GM12878 (cell line): Measurements from ENCODE around the gene LTBP3. TPM values are rescaled to one million over a fixed set of nuclear protein-coding genes. Genes with fewer than 3 reads are reported as not detected.
A peak's percentile ranks its signal among the peaks of the same experiment; 100 is the strongest.

Source experiments
- CEBPB ChIP-seq, 2 experiments: fragments of 150-350 bp in 1 of 2; IDR thresholded peaks; 2 replicates each; pipeline ENCODE4 v1.6.1; 2012 to 2014; ENCODE audit warnings: low read depth in 2 of 2, low read length in 2 of 2, borderline replicate concordance in 1 of 2, inconsistent platforms in 1 of 2
- EED ChIP-seq: sonication (generic); IDR thresholded peaks from 2 replicates; pipeline ENCODE4 v1.6.1; 2016; ENCODE audit warnings: antibody characterized with exemption, low read depth
- EP300 ChIP-seq, 2 experiments: fragments of 150-350 bp in 1 of 2; IDR thresholded peaks; 2 replicates each; pipeline ENCODE4 v1.6.1; 2011 to 2012; ENCODE audit warnings: low read depth in 2 of 2, low read length in 2 of 2, borderline replicate concordance in 1 of 2, improper control_type of control experiment in 1 of 2, inconsistent platforms in 1 of 2; ENCODE audit not compliant: control insufficient read depth in 1 of 2
- ETV6 ChIP-seq, 2 experiments: fragments of 450-650 bp in 1 of 2; IDR thresholded peaks in 1 of 2; conservative IDR thresholded peaks in 1 of 2; 2 replicates each; pipeline ENCODE4 v1.6.1; 2014; ENCODE audit warnings: antibody characterized with exemption in 1 of 2, borderline replicate concordance in 1 of 2, low read depth in 1 of 2, mild to moderate bottlenecking in 1 of 2, moderate library complexity in 1 of 2
- HCFC1 ChIP-seq: fragments of 150-350 bp; IDR thresholded peaks from 2 replicates; pipeline ENCODE4 v1.6.1; 2014; ENCODE audit warnings: low read length
- HDAC6 ChIP-seq: fragments of 200-600 bp; sonication (generic); IDR thresholded peaks from one replicate; pipeline ENCODE4 v1.8.0; 2017; ENCODE audit warnings: antibody characterized with exemption; ENCODE audit not compliant: unreplicated experiment
- JUNB ChIP-seq: IDR thresholded peaks from 2 replicates; pipeline ENCODE4 v1.6.1; 2016; ENCODE audit warnings: antibody characterized with exemption, mild to moderate bottlenecking
- KDM1A ChIP-seq: fragments of 200-600 bp; sonication (generic); IDR thresholded peaks from 2 replicates; pipeline ENCODE4 v1.6.1; 2016; ENCODE audit warnings: borderline replicate concordance
- NRF1 ChIP-seq: conservative IDR thresholded peaks from 2 replicates; pipeline ENCODE4 v1.6.1; 2011; ENCODE audit warnings: mild to moderate bottlenecking, low read depth, low read length, improper control_type of control experiment
- POLR2A ChIP-seq: IDR thresholded peaks from 2 replicates; pipeline ENCODE4 v1.6.1; 2011; ENCODE audit warnings: low read depth, mild to moderate bottlenecking, low read length
- POLR2AphosphoS5 ChIP-seq: IDR thresholded peaks from 2 replicates; pipeline ENCODE4 v1.6.1; 2011; ENCODE audit warnings: mild to moderate bottlenecking, low read length, inconsistent platforms
- RAD51 ChIP-seq: fragments of 450-650 bp; IDR thresholded peaks from 2 replicates; pipeline ENCODE4 v1.6.1; 2016; ENCODE audit warnings: moderate library complexity, mild to moderate bottlenecking, inconsistent platforms
- SMAD5 ChIP-seq: IDR thresholded peaks from 2 replicates; pipeline ENCODE4 v1.6.1; 2016; ENCODE audit warnings: antibody characterized with exemption, low read depth
- SREBF2 ChIP-seq: IDR thresholded peaks from 2 replicates; pipeline ENCODE4 v1.6.1; 2012; ENCODE audit warnings: mild to moderate bottlenecking, low read length
- SRF ChIP-seq, 2 experiments: IDR thresholded peaks; 2 replicates each; pipeline ENCODE4 v1.6.1; 2011; ENCODE audit warnings: low read depth in 2 of 2, low read length in 2 of 2, mild to moderate bottlenecking in 1 of 2, moderate library complexity in 1 of 2
- SUZ12 ChIP-seq: fragments of 200-600 bp; sonication (generic); IDR thresholded peaks from one replicate; pipeline ENCODE4 v1.6.1; 2018; ENCODE audit warnings: antibody characterized with exemption, mild to moderate bottlenecking; ENCODE audit not compliant: unreplicated experiment
- TBL1XR1 ChIP-seq: IDR thresholded peaks from 2 replicates; pipeline ENCODE4 v1.6.1; 2012; ENCODE audit warnings: low read depth, low read length, improper control_type of control experiment
- ZNF24 ChIP-seq: fragments of 450-650 bp; IDR thresholded peaks from 2 replicates; pipeline ENCODE4 v1.6.1; 2017; ENCODE audit warnings: antibody characterized with exemption, mild to moderate bottlenecking
- polyA plus RNA-seq, 11 experiments: library from polyadenylated mRNA; depleted of rRNA in 4 of 11; unstranded in 6 of 11; stranded (reverse) in 5 of 11; fragments of >200 nt; fragmentation: Nextera tagmentation in 4 of 11; fragmentation: Illumina TruSeq in 1 of 11; extraction: Ambion mirVana in 4 of 11; extraction: Trizol in 1 of 11; gene quantifications; 1 replicate in 1 of 11; 2 replicates in 10 of 11; pipeline versions ENCODE4 v1.2.1 to v1.2.3, GENCODE V29; 2011 to 2016; ENCODE audit warnings: inconsistent platforms in 2 of 11, missing spikeins in 2 of 11, low read depth in 1 of 11
- total RNA-seq, 4 experiments: library from RNA; depleted of rRNA in 3 of 4; stranded (reverse); fragments of >200 nt in 3 of 4; fragmentation: Illumina TruSeq in 1 of 4; extraction: Trizol in 1 of 4; gene quantifications; 2 replicates each; pipeline versions ENCODE4 v1.2.1 to v1.2.3, GENCODE V29; 2013 to 2021
- TF ChIP-seq, protein P1 (sequence below): fragments of 450-650 bp; IDR thresholded peaks from 2 replicates; pipeline ENCODE4 v1.6.1; 2016; ENCODE audit warnings: mild to moderate bottlenecking, moderate library complexity, borderline replicate concordance
- TF ChIP-seq, protein P2 (sequence below): fragments of 450-650 bp; IDR thresholded peaks from 2 replicates; pipeline ENCODE4 v1.6.1; 2017; ENCODE audit warnings: borderline replicate concordance
- TF ChIP-seq, protein P3 (sequence below): IDR thresholded peaks from 2 replicates; pipeline ENCODE4 v1.6.1; 2011; ENCODE audit warnings: borderline replicate concordance, low read depth, mild to moderate bottlenecking, moderate library complexity, mixed read lengths, low read length; ENCODE audit not compliant: insufficient read depth; ENCODE audit errors: extremely low read length
- TF ChIP-seq, protein P4 (sequence below): fragments of 450-650 bp; IDR thresholded peaks from 2 replicates; pipeline ENCODE4 v1.6.1; 2016; ENCODE audit warnings: mild to moderate bottlenecking

Gene LTBP3
- total and polyA plus RNA-seq, 10 of the 15 experiments (the other 5 are each of a cell fraction or from before 2014, with no cell fraction given), result 2.2 to 12.2 (median 6.2) TPM; not detected in 2

DNA sequence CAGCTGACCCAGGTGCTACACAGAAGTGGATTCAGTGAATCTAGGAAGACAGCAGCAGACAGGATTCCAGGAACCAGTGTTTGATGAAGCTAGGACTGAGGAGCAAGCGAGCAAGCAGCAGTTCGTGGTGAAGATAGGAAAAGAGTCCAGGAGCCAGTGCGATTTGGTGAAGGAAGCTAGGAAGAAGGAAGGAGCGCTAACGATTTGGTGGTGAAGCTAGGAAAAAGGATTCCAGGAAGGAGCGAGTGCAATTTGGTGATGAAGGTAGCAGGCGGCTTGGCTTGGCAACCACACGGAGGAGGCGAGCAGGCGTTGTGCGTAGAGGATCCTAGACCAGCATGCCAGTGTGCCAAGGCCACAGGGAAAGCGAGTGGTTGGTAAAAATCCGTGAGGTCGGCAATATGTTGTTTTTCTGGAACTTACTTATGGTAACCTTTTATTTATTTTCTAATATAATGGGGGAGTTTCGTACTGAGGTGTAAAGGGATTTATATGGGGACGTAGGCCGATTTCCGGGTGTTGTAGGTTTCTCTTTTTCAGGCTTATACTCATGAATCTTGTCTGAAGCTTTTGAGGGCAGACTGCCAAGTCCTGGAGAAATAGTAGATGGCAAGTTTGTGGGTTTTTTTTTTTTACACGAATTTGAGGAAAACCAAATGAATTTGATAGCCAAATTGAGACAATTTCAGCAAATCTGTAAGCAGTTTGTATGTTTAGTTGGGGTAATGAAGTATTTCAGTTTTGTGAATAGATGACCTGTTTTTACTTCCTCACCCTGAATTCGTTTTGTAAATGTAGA, 57.6 kb downstream of the LTBP3 start (continued):
- TF ChIP-seq, protein P1, sequence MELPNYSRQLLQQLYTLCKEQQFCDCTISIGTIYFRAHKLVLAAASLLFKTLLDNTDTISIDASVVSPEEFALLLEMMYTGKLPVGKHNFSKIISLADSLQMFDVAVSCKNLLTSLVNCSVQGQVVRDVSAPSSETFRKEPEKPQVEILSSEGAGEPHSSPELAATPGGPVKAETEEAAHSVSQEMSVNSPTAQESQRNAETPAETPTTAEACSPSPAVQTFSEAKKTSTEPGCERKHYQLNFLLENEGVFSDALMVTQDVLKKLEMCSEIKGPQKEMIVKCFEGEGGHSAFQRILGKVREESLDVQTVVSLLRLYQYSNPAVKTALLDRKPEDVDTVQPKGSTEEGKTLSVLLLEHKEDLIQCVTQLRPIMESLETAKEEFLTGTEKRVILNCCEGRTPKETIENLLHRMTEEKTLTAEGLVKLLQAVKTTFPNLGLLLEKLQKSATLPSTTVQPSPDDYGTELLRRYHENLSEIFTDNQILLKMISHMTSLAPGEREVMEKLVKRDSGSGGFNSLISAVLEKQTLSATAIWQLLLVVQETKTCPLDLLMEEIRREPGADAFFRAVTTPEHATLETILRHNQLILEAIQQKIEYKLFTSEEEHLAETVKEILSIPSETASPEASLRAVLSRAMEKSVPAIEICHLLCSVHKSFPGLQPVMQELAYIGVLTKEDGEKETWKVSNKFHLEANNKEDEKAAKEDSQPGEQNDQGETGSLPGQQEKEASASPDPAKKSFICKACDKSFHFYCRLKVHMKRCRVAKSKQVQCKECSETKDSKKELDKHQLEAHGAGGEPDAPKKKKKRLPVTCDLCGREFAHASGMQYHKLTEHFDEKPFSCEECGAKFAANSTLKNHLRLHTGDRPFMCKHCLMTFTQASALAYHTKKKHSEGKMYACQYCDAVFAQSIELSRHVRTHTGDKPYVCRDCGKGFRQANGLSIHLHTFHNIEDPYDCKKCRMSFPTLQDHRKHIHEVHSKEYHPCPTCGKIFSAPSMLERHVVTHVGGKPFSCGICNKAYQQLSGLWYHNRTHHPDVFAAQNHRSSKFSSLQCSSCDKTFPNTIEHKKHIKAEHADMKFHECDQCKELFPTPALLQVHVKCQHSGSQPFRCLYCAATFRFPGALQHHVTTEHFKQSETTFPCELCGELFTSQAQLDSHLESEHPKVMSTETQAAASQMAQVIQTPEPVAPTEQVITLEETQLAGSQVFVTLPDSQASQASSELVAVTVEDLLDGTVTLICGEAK, result no peak
- TF ChIP-seq, protein P2, sequence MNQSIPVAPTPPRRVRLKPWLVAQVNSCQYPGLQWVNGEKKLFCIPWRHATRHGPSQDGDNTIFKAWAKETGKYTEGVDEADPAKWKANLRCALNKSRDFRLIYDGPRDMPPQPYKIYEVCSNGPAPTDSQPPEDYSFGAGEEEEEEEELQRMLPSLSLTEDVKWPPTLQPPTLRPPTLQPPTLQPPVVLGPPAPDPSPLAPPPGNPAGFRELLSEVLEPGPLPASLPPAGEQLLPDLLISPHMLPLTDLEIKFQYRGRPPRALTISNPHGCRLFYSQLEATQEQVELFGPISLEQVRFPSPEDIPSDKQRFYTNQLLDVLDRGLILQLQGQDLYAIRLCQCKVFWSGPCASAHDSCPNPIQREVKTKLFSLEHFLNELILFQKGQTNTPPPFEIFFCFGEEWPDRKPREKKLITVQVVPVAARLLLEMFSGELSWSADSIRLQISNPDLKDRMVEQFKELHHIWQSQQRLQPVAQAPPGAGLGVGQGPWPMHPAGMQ, result no peak
- TF ChIP-seq POLR2A, result peak; percentile 96
- TF ChIP-seq, protein P3, sequence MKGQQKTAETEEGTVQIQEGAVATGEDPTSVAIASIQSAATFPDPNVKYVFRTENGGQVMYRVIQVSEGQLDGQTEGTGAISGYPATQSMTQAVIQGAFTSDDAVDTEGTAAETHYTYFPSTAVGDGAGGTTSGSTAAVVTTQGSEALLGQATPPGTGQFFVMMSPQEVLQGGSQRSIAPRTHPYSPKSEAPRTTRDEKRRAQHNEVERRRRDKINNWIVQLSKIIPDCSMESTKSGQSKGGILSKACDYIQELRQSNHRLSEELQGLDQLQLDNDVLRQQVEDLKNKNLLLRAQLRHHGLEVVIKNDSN, result no peak
- TF ChIP-seq NRF1, result no peak
- no peak for TF ChIP-seq EP300 (IDR thresholded peaks at IDR 0.05; ENCODE audit: borderline replicate concordance in 1 of 2, control insufficient read depth in 1 of 2, low read depth in 2 of 2, low read length in 2 of 2)
- TF ChIP-seq, protein P4, sequence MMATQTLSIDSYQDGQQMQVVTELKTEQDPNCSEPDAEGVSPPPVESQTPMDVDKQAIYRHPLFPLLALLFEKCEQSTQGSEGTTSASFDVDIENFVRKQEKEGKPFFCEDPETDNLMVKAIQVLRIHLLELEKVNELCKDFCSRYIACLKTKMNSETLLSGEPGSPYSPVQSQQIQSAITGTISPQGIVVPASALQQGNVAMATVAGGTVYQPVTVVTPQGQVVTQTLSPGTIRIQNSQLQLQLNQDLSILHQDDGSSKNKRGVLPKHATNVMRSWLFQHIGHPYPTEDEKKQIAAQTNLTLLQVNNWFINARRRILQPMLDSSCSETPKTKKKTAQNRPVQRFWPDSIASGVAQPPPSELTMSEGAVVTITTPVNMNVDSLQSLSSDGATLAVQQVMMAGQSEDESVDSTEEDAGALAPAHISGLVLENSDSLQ, result peak; percentile 9; the same call in 1 of the 2 replicates
- peak; percentile 99 for TF ChIP-seq POLR2AphosphoS5
- TF ChIP-seq KDM1A, result no peak
- TF ChIP-seq SRF (IDR thresholded peaks at IDR 0.05; ENCODE audit: low read depth in 2 of 2, low read length in 2 of 2), result no peak
- TF ChIP-seq SREBF2, result no peak
- no peak for TF ChIP-seq EED
- TF ChIP-seq SUZ12, result no peak
- no peak for TF ChIP-seq TBL1XR1
- TF ChIP-seq HCFC1, result no peak; the same call in 1 of the 2 replicates
- TF ChIP-seq HDAC6, result peak; percentile 65
- TF ChIP-seq SMAD5, result peak; percentile 94
- no peak for TF ChIP-seq JUNB
- 0 out of 4 replicates have a peak, but pooled peaks of 1 of the 2 experiments have one; percentile 20 for TF ChIP-seq ETV6 (conservative IDR thresholded peaks at IDR 0.05 in 1 of 2, IDR thresholded peaks at IDR 0.05 in 1 of 2; ENCODE audit: borderline replicate concordance in 1 of 2, low read depth in 1 of 2)
- no peak for TF ChIP-seq CEBPB (IDR thresholded peaks at IDR 0.05; ENCODE audit: borderline replicate concordance in 1 of 2, low read depth in 2 of 2, low read length in 2 of 2)
- no peak for TF ChIP-seq RAD51
- no peak for TF ChIP-seq ZNF24
